HL-60 (cell line): Measurements from ENCODE around the gene SCLY.

ENCODE experiments used
- GABPA ChIP-seq: IDR thresholded peaks from 2 replicates; pipeline ENCODE4 v1.6.1; 2012; ENCODE audit warnings: low read depth
- POLR2AphosphoS5 ChIP-seq: IDR thresholded peaks from 2 replicates; pipeline ENCODE4 v1.6.1; 2012; ENCODE audit warnings: low read depth
- SPI1 ChIP-seq: IDR thresholded peaks from 2 replicates; pipeline ENCODE4 v1.6.1; 2012; ENCODE audit warnings: low read depth, mild to moderate bottlenecking, borderline replicate concordance
- TF ChIP-seq, protein P1 (sequence below): IDR thresholded peaks from one replicate; pipeline ENCODE4 v1.5.1; 2011; ENCODE audit warnings: low read length, control low read depth, inconsistent platforms; ENCODE audit not compliant: insufficient read depth
- TF ChIP-seq, protein P2 (sequence below): IDR thresholded peaks from 2 replicates; pipeline ENCODE4 v1.6.1; 2012; ENCODE audit warnings: low read depth; ENCODE audit not compliant: insufficient replicate concordance

DNA sequence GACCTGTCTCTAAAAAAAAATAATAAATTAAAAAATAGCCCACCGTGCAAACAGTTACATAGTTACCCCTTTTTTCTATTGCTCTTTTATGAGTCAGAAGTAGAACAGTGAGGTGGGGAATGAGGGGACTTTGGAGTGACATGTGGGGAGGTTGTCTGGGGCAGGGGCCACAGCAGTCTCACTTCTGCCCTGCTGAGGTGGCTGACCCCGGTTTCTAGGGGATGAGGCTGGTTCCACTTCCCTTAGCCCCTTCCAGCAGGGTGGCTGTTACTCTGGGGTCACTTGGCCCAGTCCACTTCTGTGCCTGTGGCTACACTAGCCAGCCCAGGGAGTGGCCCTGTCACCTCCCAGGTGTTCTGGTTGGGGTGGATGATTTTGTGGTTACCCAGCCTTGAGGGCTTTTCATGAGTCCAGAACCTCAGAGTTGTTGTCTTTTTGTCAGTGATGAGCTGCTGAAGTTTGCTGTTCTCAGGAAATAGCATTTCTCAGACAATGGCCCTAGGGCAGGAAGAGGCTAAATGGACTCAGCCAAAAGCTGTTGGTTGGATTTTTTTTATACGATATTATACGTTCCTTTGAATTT is 28.0 kb upstream of the SCLY start:
- TF ChIP-seq, protein P1, sequence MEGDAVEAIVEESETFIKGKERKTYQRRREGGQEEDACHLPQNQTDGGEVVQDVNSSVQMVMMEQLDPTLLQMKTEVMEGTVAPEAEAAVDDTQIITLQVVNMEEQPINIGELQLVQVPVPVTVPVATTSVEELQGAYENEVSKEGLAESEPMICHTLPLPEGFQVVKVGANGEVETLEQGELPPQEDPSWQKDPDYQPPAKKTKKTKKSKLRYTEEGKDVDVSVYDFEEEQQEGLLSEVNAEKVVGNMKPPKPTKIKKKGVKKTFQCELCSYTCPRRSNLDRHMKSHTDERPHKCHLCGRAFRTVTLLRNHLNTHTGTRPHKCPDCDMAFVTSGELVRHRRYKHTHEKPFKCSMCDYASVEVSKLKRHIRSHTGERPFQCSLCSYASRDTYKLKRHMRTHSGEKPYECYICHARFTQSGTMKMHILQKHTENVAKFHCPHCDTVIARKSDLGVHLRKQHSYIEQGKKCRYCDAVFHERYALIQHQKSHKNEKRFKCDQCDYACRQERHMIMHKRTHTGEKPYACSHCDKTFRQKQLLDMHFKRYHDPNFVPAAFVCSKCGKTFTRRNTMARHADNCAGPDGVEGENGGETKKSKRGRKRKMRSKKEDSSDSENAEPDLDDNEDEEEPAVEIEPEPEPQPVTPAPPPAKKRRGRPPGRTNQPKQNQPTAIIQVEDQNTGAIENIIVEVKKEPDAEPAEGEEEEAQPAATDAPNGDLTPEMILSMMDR: no peak
- TF ChIP-seq POLR2AphosphoS5 (no peak), SPI1 (no peak), GABPA (no peak)
- TF ChIP-seq, protein P2, sequence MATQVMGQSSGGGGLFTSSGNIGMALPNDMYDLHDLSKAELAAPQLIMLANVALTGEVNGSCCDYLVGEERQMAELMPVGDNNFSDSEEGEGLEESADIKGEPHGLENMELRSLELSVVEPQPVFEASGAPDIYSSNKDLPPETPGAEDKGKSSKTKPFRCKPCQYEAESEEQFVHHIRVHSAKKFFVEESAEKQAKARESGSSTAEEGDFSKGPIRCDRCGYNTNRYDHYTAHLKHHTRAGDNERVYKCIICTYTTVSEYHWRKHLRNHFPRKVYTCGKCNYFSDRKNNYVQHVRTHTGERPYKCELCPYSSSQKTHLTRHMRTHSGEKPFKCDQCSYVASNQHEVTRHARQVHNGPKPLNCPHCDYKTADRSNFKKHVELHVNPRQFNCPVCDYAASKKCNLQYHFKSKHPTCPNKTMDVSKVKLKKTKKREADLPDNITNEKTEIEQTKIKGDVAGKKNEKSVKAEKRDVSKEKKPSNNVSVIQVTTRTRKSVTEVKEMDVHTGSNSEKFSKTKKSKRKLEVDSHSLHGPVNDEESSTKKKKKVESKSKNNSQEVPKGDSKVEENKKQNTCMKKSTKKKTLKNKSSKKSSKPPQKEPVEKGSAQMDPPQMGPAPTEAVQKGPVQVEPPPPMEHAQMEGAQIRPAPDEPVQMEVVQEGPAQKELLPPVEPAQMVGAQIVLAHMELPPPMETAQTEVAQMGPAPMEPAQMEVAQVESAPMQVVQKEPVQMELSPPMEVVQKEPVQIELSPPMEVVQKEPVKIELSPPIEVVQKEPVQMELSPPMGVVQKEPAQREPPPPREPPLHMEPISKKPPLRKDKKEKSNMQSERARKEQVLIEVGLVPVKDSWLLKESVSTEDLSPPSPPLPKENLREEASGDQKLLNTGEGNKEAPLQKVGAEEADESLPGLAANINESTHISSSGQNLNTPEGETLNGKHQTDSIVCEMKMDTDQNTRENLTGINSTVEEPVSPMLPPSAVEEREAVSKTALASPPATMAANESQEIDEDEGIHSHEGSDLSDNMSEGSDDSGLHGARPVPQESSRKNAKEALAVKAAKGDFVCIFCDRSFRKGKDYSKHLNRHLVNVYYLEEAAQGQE: no peak
